Measurements from ENCODE around the gene SPATA7. TPM values are rescaled to one million over a fixed set of nuclear protein-coding genes. Genes with fewer than 3 reads are reported as not detected.

The SPATA7 gene
- total and polyA plus RNA-seq, 7 donors = 2.1 to 9.7 (median 4.8) TPM

GRCh38 chr14:88463318-88463717 is 77.9 kb downstream of the SPATA7 start:
- intact Hi-C loops (cut with DNase I) = no loop called here
- peaks cover 0 to 62% of the 10 kb centered on the region in 2 donors for H3K36me3 ChIP-seq (ENCODE audit: insufficient read depth in 1 of 2, low read depth in 1 of 2)
- no peak for ATAC-seq

DNA sequence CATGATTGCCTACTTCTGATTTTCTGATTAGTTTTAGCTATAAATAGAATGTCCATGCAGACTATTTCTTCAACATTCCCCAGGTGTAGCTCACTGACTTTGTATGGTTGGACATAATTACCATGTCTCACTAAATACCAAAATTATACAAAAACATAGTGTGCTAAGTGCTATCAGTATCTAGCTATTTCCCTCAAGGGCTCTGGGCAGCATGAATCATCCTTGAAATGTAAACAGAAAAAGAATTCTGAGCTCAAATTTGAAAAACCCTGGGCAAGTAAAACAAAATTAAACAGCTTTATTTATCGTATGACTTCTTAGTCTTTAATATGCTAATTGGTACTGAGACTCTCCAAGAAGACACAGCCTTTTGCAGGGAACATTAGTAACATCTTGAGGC is 82.9 kb downstream of the SPATA7 start:
- intact Hi-C loops (cut with DNase I) = no loop called here
- ATAC-seq (no peak), DNase-seq (no peak)
- H3K27me3 ChIP-seq (ENCODE audit: insufficient read depth in 3 of 3, low read length in 2 of 3) = no peaks in the 10 kb centered on the region
- TF ChIP-seq, protein P1, sequence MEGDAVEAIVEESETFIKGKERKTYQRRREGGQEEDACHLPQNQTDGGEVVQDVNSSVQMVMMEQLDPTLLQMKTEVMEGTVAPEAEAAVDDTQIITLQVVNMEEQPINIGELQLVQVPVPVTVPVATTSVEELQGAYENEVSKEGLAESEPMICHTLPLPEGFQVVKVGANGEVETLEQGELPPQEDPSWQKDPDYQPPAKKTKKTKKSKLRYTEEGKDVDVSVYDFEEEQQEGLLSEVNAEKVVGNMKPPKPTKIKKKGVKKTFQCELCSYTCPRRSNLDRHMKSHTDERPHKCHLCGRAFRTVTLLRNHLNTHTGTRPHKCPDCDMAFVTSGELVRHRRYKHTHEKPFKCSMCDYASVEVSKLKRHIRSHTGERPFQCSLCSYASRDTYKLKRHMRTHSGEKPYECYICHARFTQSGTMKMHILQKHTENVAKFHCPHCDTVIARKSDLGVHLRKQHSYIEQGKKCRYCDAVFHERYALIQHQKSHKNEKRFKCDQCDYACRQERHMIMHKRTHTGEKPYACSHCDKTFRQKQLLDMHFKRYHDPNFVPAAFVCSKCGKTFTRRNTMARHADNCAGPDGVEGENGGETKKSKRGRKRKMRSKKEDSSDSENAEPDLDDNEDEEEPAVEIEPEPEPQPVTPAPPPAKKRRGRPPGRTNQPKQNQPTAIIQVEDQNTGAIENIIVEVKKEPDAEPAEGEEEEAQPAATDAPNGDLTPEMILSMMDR (IDR thresholded peaks at IDR 0.05) = no peak
- H3K27ac ChIP-seq = no peak overlapping the region
- H3K4me1 ChIP-seq = no peaks in the 10 kb centered on the region
- WGBS, 3 donors = 94 to 100% (median 98%) methylated on average over 1 of the region's 1 CpG
- peaks cover 0 to 93% of the 10 kb centered on the region in 2 donors for H3K36me3 ChIP-seq (ENCODE audit: insufficient read depth in 1 of 2, low read depth in 1 of 2)
- H3K9me3 ChIP-seq = no peaks in the 10 kb centered on the region
- H3K4me3 ChIP-seq = no peak overlapping the region

More at GRCh38 chr14:88463318-88463717, 77.9 kb downstream of the SPATA7 start:
- Histone ChIP-seq H3K4me3 (no peak overlapping the region), H3K9me3 (peaks cover 6% of the 10 kb centered on the region), H3K27ac (no peak overlapping the region), H3K4me1 (no peaks in the 10 kb centered on the region), H3K27me3 (ENCODE audit: insufficient read depth in 3 of 3, low read length in 2 of 3) (no peaks in the 10 kb centered on the region)
- TF ChIP-seq, protein P1 (IDR thresholded peaks at IDR 0.05) = no peak
- WGBS, 3 donors = 90 to 91% (median 90%) methylated on average over 4 of the region's 4 CpGs
- no peak for DNase-seq

- Histone ChIP-seq H3K36me3 (ENCODE audit: insufficient read depth in 1 of 2, low read depth in 1 of 2) (peaks cover 3 to 86% of the 10 kb centered on the region in 2 donors), H3K27ac (no peak overlapping the region), H3K4me3 (no peak overlapping the region), H3K9me3 (no peaks in the 10 kb centered on the region), H3K4me1 (no peaks in the 10 kb centered on the region), H3K27me3 (ENCODE audit: insufficient read depth in 3 of 3, low read length in 2 of 3) (no peaks in the 10 kb centered on the region)
- 83 to 90% (median 87%) methylated on average over 7 of the region's 7 CpGs for WGBS, 3 donors
- intact Hi-C loops (cut with DNase I) = no loop called here
- DNase-seq = no peak
- peak in 3 of 4 donors; percentile 48 to 84 (median 72) for ATAC-seq
- TF ChIP-seq, protein P1 (IDR thresholded peaks at IDR 0.05) = no peak
These were observed 85.3 kb downstream of the SPATA7 start for GRCh38 chr14:88470542-88471440.

DNA sequence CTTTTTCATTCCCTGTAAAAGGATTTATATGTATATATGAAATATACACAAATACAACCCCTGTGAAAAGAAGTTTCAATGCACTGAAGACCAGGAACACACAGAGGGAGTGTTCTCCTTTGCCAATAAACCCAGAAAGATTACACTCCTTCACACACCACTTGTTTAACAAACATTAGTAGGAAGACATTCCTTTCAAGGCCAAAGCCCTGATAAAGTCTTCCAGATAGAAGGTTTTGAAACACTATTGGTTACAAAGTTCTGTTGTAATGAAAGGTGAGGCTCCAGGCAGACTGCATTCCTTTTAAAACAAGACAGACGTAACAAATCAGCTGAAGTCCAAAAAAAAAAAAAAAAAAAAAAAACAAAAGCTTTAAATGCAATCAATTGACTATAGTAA is 88.3 kb downstream of the SPATA7 start:
- H3K4me3 ChIP-seq = no peak overlapping the region
- no peaks in the 10 kb centered on the region for H3K27me3 ChIP-seq (ENCODE audit: insufficient read depth in 3 of 3, low read length in 2 of 3)
- intact Hi-C loops (cut with DNase I) = no loop called here
- H3K9me3 ChIP-seq = no peaks in the 10 kb centered on the region
- TF ChIP-seq, protein P1 (IDR thresholded peaks at IDR 0.05) = no peak
- H3K27ac ChIP-seq = no peak overlapping the region
- H3K36me3 ChIP-seq (ENCODE audit: insufficient read depth in 1 of 2, low read depth in 1 of 2) = peaks cover 4 to 85% of the 10 kb centered on the region in 2 donors
- WGBS, 3 donors = 88 to 100% (median 96%) methylated on average over 1 of the region's 1 CpG
- DNase-seq (no peak), ATAC-seq (no peak)
- H3K4me1 ChIP-seq = no peaks in the 10 kb centered on the region

All from psoas muscle (tissue), 8 donors.